ENCODE measurements around the gene ANKH. TPM values are rescaled to one million over a fixed set of nuclear protein-coding genes. Genes with fewer than 3 reads are reported as not detected.

ANKH gene
- total RNA-seq, 1 donor from 2014 or later, result 39.1 TPM

GRCh38 chr5:14914623-14915260 is 43.2 kb upstream of the ANKH start:
- no peak overlapping the region for H3K4me3 Mint-ChIP-seq
- H3K27ac Mint-ChIP-seq, result peak overlapping the region; percentile 88
- no peak for TF ChIP-seq CTCF (IDR thresholded peaks at IDR 0.05; ENCODE audit: unreplicated experiment)
- H3K4me1 Mint-ChIP-seq, result peaks cover 57% of the 10 kb centered on the region
- H3K9me3 Mint-ChIP-seq, result peaks cover 8% of the 10 kb centered on the region
- H3K27me3 Mint-ChIP-seq (ENCODE audit: low read depth), result no peaks in the 10 kb centered on the region
- peaks cover 2% of the 10 kb centered on the region for H3K36me3 Mint-ChIP-seq
- DNase-seq (ENCODE audit: low spot score in 2 of 2, unreplicated experiment in 2 of 2), result no peak

GRCh38 chr5:14914193-14914592 is 42.6 kb upstream of the ANKH start:
- Mint-ChIP-seq H3K4me3 (no peak overlapping the region), H3K9me3 (peaks cover 8% of the 10 kb centered on the region), H3K27me3 (ENCODE audit: low read depth) (no peaks in the 10 kb centered on the region), H3K27ac (peak overlapping the region; percentile 12), H3K4me1 (peaks cover 54% of the 10 kb centered on the region), H3K36me3 (peaks cover 2% of the 10 kb centered on the region)
- TF ChIP-seq CTCF (IDR thresholded peaks at IDR 0.05; ENCODE audit: unreplicated experiment), result no peak
- no peak for DNase-seq (ENCODE audit: low spot score in 2 of 2, unreplicated experiment in 2 of 2)

GRCh38 chr5:14913096-14913495 is 41.5 kb upstream of the ANKH start:
- Mint-ChIP-seq H3K27me3 (ENCODE audit: low read depth) (no peaks in the 10 kb centered on the region), H3K36me3 (peaks cover 1% of the 10 kb centered on the region), H3K9me3 (peaks cover 8% of the 10 kb centered on the region), H3K4me1 (peaks cover 54% of the 10 kb centered on the region), H3K27ac (peak overlapping the region; percentile 39), H3K4me3 (no peak overlapping the region)
- DNase-seq (ENCODE audit: low spot score in 2 of 2, unreplicated experiment in 2 of 2), result no peak
- TF ChIP-seq CTCF (IDR thresholded peaks at IDR 0.05; ENCODE audit: unreplicated experiment), result no peak

GRCh38 chr5:14912206-14912605 is 40.6 kb upstream of the ANKH start:
- H3K9me3 Mint-ChIP-seq, result peaks cover 8% of the 10 kb centered on the region
- H3K27me3 Mint-ChIP-seq (ENCODE audit: low read depth), result no peaks in the 10 kb centered on the region
- TF ChIP-seq CTCF (IDR thresholded peaks at IDR 0.05; ENCODE audit: unreplicated experiment), result no peak
- H3K36me3 Mint-ChIP-seq, result no peaks in the 10 kb centered on the region
- peaks cover 46% of the 10 kb centered on the region for H3K4me1 Mint-ChIP-seq
- peak overlapping the region; percentile 57 for H3K27ac Mint-ChIP-seq
- H3K4me3 Mint-ChIP-seq, result no peak overlapping the region
- no peak for DNase-seq (ENCODE audit: low spot score in 2 of 2, unreplicated experiment in 2 of 2)

GRCh38 chr5:14909369-14909768 is 37.8 kb upstream of the ANKH start:
- no peaks in the 10 kb centered on the region for H3K36me3 Mint-ChIP-seq
- no peak for DNase-seq (ENCODE audit: low spot score in 2 of 2, unreplicated experiment in 2 of 2)
- H3K27ac Mint-ChIP-seq, result no peak overlapping the region
- peaks cover 26% of the 10 kb centered on the region for H3K4me1 Mint-ChIP-seq
- H3K9me3 Mint-ChIP-seq, result no peaks in the 10 kb centered on the region
- no peak overlapping the region for H3K4me3 Mint-ChIP-seq
- no peak for TF ChIP-seq CTCF (IDR thresholded peaks at IDR 0.05; ENCODE audit: unreplicated experiment)
- no peaks in the 10 kb centered on the region for H3K27me3 Mint-ChIP-seq (ENCODE audit: low read depth)

- DNase-seq (ENCODE audit: low spot score in 2 of 2, unreplicated experiment in 2 of 2), result no peak
- no peaks in the 10 kb centered on the region for H3K36me3 Mint-ChIP-seq
- H3K4me1 Mint-ChIP-seq, result peaks cover 20% of the 10 kb centered on the region
- no peaks in the 10 kb centered on the region for H3K27me3 Mint-ChIP-seq (ENCODE audit: low read depth)
- peak overlapping the region; percentile 80 for H3K27ac Mint-ChIP-seq
- no peaks in the 10 kb centered on the region for H3K9me3 Mint-ChIP-seq
- TF ChIP-seq CTCF (IDR thresholded peaks at IDR 0.05; ENCODE audit: unreplicated experiment), result no peak
- H3K4me3 Mint-ChIP-seq, result no peak overlapping the region
Measured at GRCh38 chr5:14908172-14908571, 36.6 kb upstream of the ANKH start.
